H1 (cell line): ENCODE measurements around the gene IL1RL1. TPM values are rescaled to one million over a fixed set of nuclear protein-coding genes. Genes with fewer than 3 reads are reported as not detected.

Experiments used
- CTCF ChIA-PET: fragments of 300-600 bp; sonication (Branson Sonifier 250); formaldehyde crosslinking; loops from one replicate; lab custom pipeline; 2021; ENCODE audit not compliant: partially characterized antibody; lab: Charles Lee
- POLR2A ChIA-PET: fragments of 300-600 bp; sonication (Branson Sonifier 250); formaldehyde crosslinking; loops from one replicate; lab custom pipeline; 2021; ENCODE audit warnings: inconsistent platforms; ENCODE audit not compliant: partially characterized antibody; lab: Charles Lee
- DNase-seq, 2 experiments: peaks; one replicate each; pipeline versions ENCODE4 v3.0.0 to v3.0.0-alpha.2; 2010 to 2022; ENCODE audit warnings: low spot score in 2 of 2, low read depth in 1 of 2, mixed read lengths in 1 of 2
- FAIRE-seq: peaks from 2 replicates; lab custom pipeline; 2011; peaks lifted over from hg19 to GRCh38; lab: Jason Lieb, UNC
- H2AFZ ChIP-seq: 2 replicates; pipeline ENCODE4 v1.8.1; 2012; ENCODE audit warnings: low read length, inconsistent platforms
- H2AK5ac ChIP-seq: 2 replicates; pipeline ENCODE4 v1.6.1; 2013; ENCODE audit warnings: low read depth, low read length
- H2BK120ac ChIP-seq: replicated peaks from 2 replicates; pipeline ENCODE3; 2013; ENCODE audit warnings: low read depth, low read length, inconsistent platforms
- H2BK12ac ChIP-seq: 2 replicates; pipeline ENCODE4 v1.6.1; 2013; ENCODE audit warnings: low read depth, low read length
- H2BK15ac ChIP-seq: 2 replicates; pipeline ENCODE4 v1.6.1; 2013; ENCODE audit warnings: low read length
- H2BK20ac ChIP-seq: 2 replicates; pipeline ENCODE4 v1.6.1; 2013; ENCODE audit warnings: low read length
- H2BK5ac ChIP-seq: 2 replicates; pipeline ENCODE4 v1.6.1; 2013; ENCODE audit warnings: low read depth, low read length
- H3K14ac ChIP-seq: 2 replicates; pipeline ENCODE4 v1.6.1; 2013; ENCODE audit warnings: inconsistent platforms; ENCODE audit not compliant: insufficient read length
- H3K18ac ChIP-seq: 2 replicates; pipeline ENCODE4 v1.6.1; 2013; ENCODE audit warnings: low read length; ENCODE audit errors: extremely low read depth
- H3K23ac ChIP-seq: 2 replicates; pipeline ENCODE4 v1.6.1; 2013; ENCODE audit warnings: inconsistent platforms; ENCODE audit not compliant: insufficient read length
- H3K23me2 ChIP-seq: 2 replicates; pipeline ENCODE4 v1.6.1; 2013; ENCODE audit warnings: low read depth, low read length
- H3K27ac ChIP-seq: 2 replicates; pipeline ENCODE4 v1.6.1; 2011; ENCODE audit warnings: low read depth, low read length, inconsistent platforms
- H3K27me3 ChIP-seq, 4 experiments: replicated peaks in 1 of 4; 1 replicate in 1 of 4; 2 replicates in 3 of 4; pipeline versions ENCODE4 v1.6.1 to v1.8.1; 2011 to 2013; ENCODE audit warnings: low read length in 3 of 4, mild to moderate bottlenecking in 3 of 4, inconsistent platforms in 2 of 4, mixed read lengths in 2 of 4, moderate library complexity in 1 of 4; ENCODE audit not compliant: control insufficient read depth in 3 of 4, insufficient read depth in 3 of 4; ENCODE audit errors: extremely low read depth in 1 of 4
- H3K36me3 ChIP-seq, 4 experiments: 2 replicates each; pipeline versions ENCODE4 v1.6.1 to v1.8.1; 2011 to 2013; ENCODE audit warnings: mild to moderate bottlenecking in 4 of 4, low read length in 3 of 4, moderate library complexity in 2 of 4, control low read depth in 1 of 4, inconsistent platforms in 1 of 4; ENCODE audit not compliant: insufficient read depth in 4 of 4, control insufficient read depth in 2 of 4
- H3K4ac ChIP-seq: replicated peaks from 2 replicates; pipeline ENCODE3; 2013; ENCODE audit warnings: low read length, low read depth, mixed read lengths, inconsistent platforms; ENCODE audit not compliant: insufficient read length
- H3K4me1 ChIP-seq, 4 experiments: replicated peaks in 1 of 4; 1 replicate in 1 of 4; 2 replicates in 3 of 4; pipeline versions ENCODE4 v1.6.1 to v1.8.1; 2011 to 2013; ENCODE audit warnings: low read length in 3 of 4, inconsistent platforms in 2 of 4, mixed read lengths in 1 of 4; ENCODE audit not compliant: insufficient read depth in 4 of 4, control insufficient read depth in 3 of 4
- H3K4me2 ChIP-seq, 2 experiments: 2 replicates each; pipeline versions ENCODE4 v1.6.1 to v1.8.1; 2011 to 2013; ENCODE audit warnings: low read depth in 2 of 2, low read length in 2 of 2, control low read depth in 1 of 2, inconsistent platforms in 1 of 2, mild to moderate bottlenecking in 1 of 2; ENCODE audit not compliant: insufficient read depth in 1 of 2
- H3K4me3 ChIP-seq, 4 experiments: fragments of 200-600, 300-600 bp in 1 of 4; sonication (generic), shearing (Covaris generic), sonication (Bioruptor Twin) in 1 of 4; 2 replicates each; pipeline versions ENCODE4 v1.5.1 to v1.8.1; 2011 to 2016; ENCODE audit warnings: low read length in 4 of 4, low read depth in 3 of 4, control low read depth in 2 of 4, inconsistent platforms in 2 of 4, mild to moderate bottlenecking in 2 of 4, mixed read lengths in 1 of 4, moderate library complexity in 1 of 4; ENCODE audit not compliant: insufficient read depth in 2 of 4; ENCODE audit errors: extremely low read depth in 1 of 4
- H3K56ac ChIP-seq: replicated peaks from 2 replicates; pipeline ENCODE3; 2013; ENCODE audit warnings: low read depth, mild to moderate bottlenecking, mixed read lengths, low read length, inconsistent platforms; ENCODE audit not compliant: insufficient read length
- H3K79me1 ChIP-seq: 2 replicates; pipeline ENCODE4 v1.6.1; 2013; ENCODE audit warnings: low read depth, low read length, control low read depth
- H3K79me2 ChIP-seq, 2 experiments: 2 replicates each; pipeline versions ENCODE4 v1.6.1 to v1.8.1; 2012 to 2013; ENCODE audit warnings: low read length in 2 of 2, mild to moderate bottlenecking in 2 of 2, inconsistent platforms in 1 of 2; ENCODE audit not compliant: insufficient read depth in 2 of 2, control insufficient read depth in 1 of 2
- H3K9ac ChIP-seq, 4 experiments: replicated peaks in 1 of 4; 1 replicate in 1 of 4; 2 replicates in 3 of 4; pipeline versions ENCODE4 v1.6.1 to v1.8.1; 2011 to 2013; ENCODE audit warnings: low read depth in 3 of 4, low read length in 3 of 4, control low read depth in 2 of 4, mild to moderate bottlenecking in 2 of 4, moderate library complexity in 2 of 4, inconsistent platforms in 1 of 4; ENCODE audit errors: extremely low read depth in 1 of 4
- H3K9me3 ChIP-seq, 2 experiments: 2 replicates each; pipeline versions ENCODE4 v1.6.1 to v1.8.1; 2012 to 2013; ENCODE audit warnings: mild to moderate bottlenecking in 2 of 2, moderate library complexity in 2 of 2, control low read depth in 1 of 2, inconsistent platforms in 1 of 2, low read depth in 1 of 2, low read length in 1 of 2, mixed read lengths in 1 of 2; ENCODE audit not compliant: insufficient read depth in 2 of 2
- H4K20me1 ChIP-seq, 2 experiments: replicated peaks in 1 of 2; 2 replicates each; pipeline versions ENCODE3 to v1.8.1; 2011 to 2013; ENCODE audit warnings: inconsistent platforms in 2 of 2, low read length in 2 of 2, mild to moderate bottlenecking in 1 of 2; ENCODE audit not compliant: insufficient read depth in 2 of 2, control insufficient read depth in 1 of 2
- H4K5ac ChIP-seq: 2 replicates; pipeline ENCODE4 v1.6.1; 2013; ENCODE audit warnings: low read length, low read depth, mixed read lengths, inconsistent platforms; ENCODE audit not compliant: insufficient read length
- H4K8ac ChIP-seq: 2 replicates; pipeline ENCODE4 v1.8.0; 2013; ENCODE audit warnings: mild to moderate bottlenecking, moderate library complexity, low read length, inconsistent platforms; ENCODE audit not compliant: insufficient read depth; ENCODE audit errors: extremely low read depth
- H4K91ac ChIP-seq: replicated peaks from 2 replicates; pipeline ENCODE3; 2013; ENCODE audit warnings: low read length, mixed read lengths, inconsistent platforms; ENCODE audit not compliant: insufficient read length
- EGR1 ChIP-seq: IDR thresholded peaks from 2 replicates; pipeline ENCODE4 v1.6.1; 2011; ENCODE audit warnings: low read depth, low read length, borderline replicate concordance
- GABPA ChIP-seq: IDR thresholded peaks from 2 replicates; pipeline ENCODE4 v1.6.1; 2011; ENCODE audit warnings: mild to moderate bottlenecking, low read length, moderate library complexity, borderline replicate concordance; ENCODE audit not compliant: insufficient read depth
- KDM5A ChIP-seq: fragments of 200-600 bp; IDR thresholded peaks from 2 replicates; pipeline ENCODE4 v1.7.1; 2012; ENCODE audit warnings: mild to moderate bottlenecking, low read length, inconsistent platforms, mixed read lengths
- POU5F1 ChIP-seq: IDR thresholded peaks from 2 replicates; pipeline ENCODE4 v1.6.1; 2011; ENCODE audit warnings: low read depth, mild to moderate bottlenecking, low read length, moderate library complexity
- WGBS, 2 experiments: shearing (Covaris generic) in 1 of 2; methylation state at CpG; one replicate each; pipeline versions ENCODE4 v1.1.6 to v1.1.7; 2013 to 2015; ENCODE audit warnings: low lambda C conversion rate in 2 of 2, mixed read lengths in 2 of 2, inconsistent platforms in 1 of 2, low coverage in 1 of 2, missing lambda C conversion rate in 1 of 2; ENCODE audit not compliant: insufficient replicate concordance in 2 of 2, insufficient coverage in 1 of 2, insufficient read length in 1 of 2; ENCODE audit errors: extremely low coverage in 1 of 2, missing lambda C conversion rate in 1 of 2; 5-methylcytosine and 5-hydroxymethylcytosine counted together
- polyA plus RNA-seq, 7 experiments: library from polyadenylated mRNA; depleted of rRNA in 3 of 7; stranded (reverse) in 5 of 7; unstranded in 2 of 7; fragments of >200 nt in 5 of 7; fragments of 200-250 nt in 2 of 7; gene quantifications; 1 replicate in 5 of 7; 2 replicates in 1 of 7; 4 replicates in 1 of 7; pipeline versions ENCODE4 v1.2.1 to v1.2.3, GENCODE V29; 2011 to 2013; ENCODE audit warnings: missing spikeins in 2 of 7, mixed read lengths in 2 of 7
- total RNA-seq: library from RNA; stranded (reverse); fragmentation: NEBNext Ultra II Directional; extraction: Animal tissue kit (Norgen Biotek cat#: 25700); gene quantifications from 2 replicates; pipeline ENCODE4 v1.2.1, GENCODE V29; 2021

The IL1RL1 gene
- total and polyA plus RNA-seq, 2 of the 8 experiments (the other 6 are each of a cell fraction or from before 2014, with no cell fraction given) = not detected

- WGBS, 2 experiments = 83% methylated on average over 3 of the region's 3 CpGs; no CpG with 5 or more reads in 1 of the 2 experiments
- no peak for FAIRE-seq
- CTCF ChIA-PET = interaction anchor here (0.5 to 2.0 kb wide), 3 partner anchors 22 to 73 kb away, joined by 3 to 5 read pairs (median 4); no protein-coding TSS in a partner anchor
These were observed 25.2 kb downstream of the IL1RL1 start for GRCh38 chr2:102336502-102336945.

More at GRCh38 chr2:102336502-102336945, 25.2 kb downstream of the IL1RL1 start:
- no peaks in the 10 kb centered on the region for H3K36me3 ChIP-seq
- POLR2A ChIA-PET = interaction anchor here (1.0 kb wide), 1 partner anchor 14 kb away, joined by 3 read pairs; no protein-coding TSS in a partner anchor
- H3K18ac ChIP-seq = no peak overlapping the region
- no peaks in the 10 kb centered on the region for H4K20me1 ChIP-seq
- no peak for DNase-seq
- H3K14ac ChIP-seq = no peak overlapping the region
- H4K91ac ChIP-seq = no peak overlapping the region
- H3K23ac ChIP-seq = no peak overlapping the region
- H2BK15ac ChIP-seq = no peak overlapping the region
- no peak overlapping the region for H2AK5ac ChIP-seq
- H4K8ac ChIP-seq = no peak overlapping the region
- no peaks in the 10 kb centered on the region for H3K23me2 ChIP-seq
- H3K9ac ChIP-seq = no peak overlapping the region
- H3K56ac ChIP-seq = no peak overlapping the region
- no peak overlapping the region for H4K5ac ChIP-seq
- no peaks in the 10 kb centered on the region for H3K79me2 ChIP-seq
- no peak overlapping the region for H3K27ac ChIP-seq
- no peaks in the 10 kb centered on the region for H3K4me1 ChIP-seq
- H3K79me1 ChIP-seq = no peaks in the 10 kb centered on the region
- no peak for TF ChIP-seq KDM5A
- no peak for TF ChIP-seq POU5F1
- no peak for TF ChIP-seq EGR1
- no peak for TF ChIP-seq GABPA
- H3K27me3 ChIP-seq = peaks cover 0 to 1% (median 0%) of the 10 kb centered on the region in 4 experiments; a peak in 1 of 7 replicates
- H3K9me3 ChIP-seq = no peaks in the 10 kb centered on the region
- H2BK5ac ChIP-seq = no peak overlapping the region
- no peak overlapping the region for H2BK120ac ChIP-seq
- H2AFZ ChIP-seq = no peak overlapping the region
- no peak overlapping the region for H2BK20ac ChIP-seq
- no peak overlapping the region for H3K4me2 ChIP-seq
- no peak overlapping the region for H3K4ac ChIP-seq
- H2BK12ac ChIP-seq = no peak overlapping the region
- no peak overlapping the region for H3K4me3 ChIP-seq
